ENCODE results near the gene ZNF385B. TPM values are rescaled to one million over a fixed set of nuclear protein-coding genes. Genes with fewer than 3 reads are reported as not detected.

The ZNF385B gene
- polyA plus RNA-seq, 12 donors: 11.0 to 32.8 (median 19.8) TPM; not detected in 1

- no peak for DNase-seq
Measured at GRCh38 chr2:179857236-179857635, 4.2 kb downstream of the ZNF385B start.

- DNase-seq: no peak
Measured at GRCh38 chr2:179856205-179856604, 5.2 kb downstream of the ZNF385B start.

- no peak for DNase-seq
Measured at GRCh38 chr2:179855673-179856072, 5.7 kb downstream of the ZNF385B start.

DNA sequence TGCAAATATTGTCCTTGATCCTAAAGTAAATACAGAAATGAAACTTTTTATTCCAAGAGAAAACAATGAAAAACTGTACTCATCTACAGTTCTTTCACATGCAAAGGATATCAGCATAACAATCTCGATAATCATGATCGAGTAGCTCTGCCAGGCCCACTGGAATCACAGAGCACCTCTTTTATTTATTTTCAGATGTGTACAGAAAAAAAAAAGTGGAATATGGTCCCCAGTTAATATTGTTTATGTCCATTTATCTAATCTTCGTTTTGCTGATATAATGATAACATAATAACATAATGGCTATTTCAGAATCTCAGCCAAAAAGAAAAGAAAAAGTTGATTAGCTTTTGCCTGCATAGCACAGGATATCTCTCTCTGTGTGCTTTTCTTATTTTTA, 6.5 kb downstream of the ZNF385B start:
- no peak for DNase-seq

- DNase-seq: no peak
Measured at GRCh38 chr2:179853108-179853507, 8.3 kb downstream of the ZNF385B start.

- no peak for DNase-seq
Measured at GRCh38 chr2:179850188-179850587, 11.2 kb downstream of the ZNF385B start.

GRCh38 chr2:179849719-179850118, 11.7 kb downstream of the ZNF385B start:
- no peak for DNase-seq

GRCh38 chr2:179843541-179843940, 17.9 kb downstream of the ZNF385B start:
- no peak for DNase-seq

- no peak for DNase-seq
Measured at GRCh38 chr2:179842498-179843153, 18.8 kb downstream of the ZNF385B start.

GRCh38 chr2:179840840-179841239, 20.6 kb downstream of the ZNF385B start:
- DNase-seq: no peak

DNA sequence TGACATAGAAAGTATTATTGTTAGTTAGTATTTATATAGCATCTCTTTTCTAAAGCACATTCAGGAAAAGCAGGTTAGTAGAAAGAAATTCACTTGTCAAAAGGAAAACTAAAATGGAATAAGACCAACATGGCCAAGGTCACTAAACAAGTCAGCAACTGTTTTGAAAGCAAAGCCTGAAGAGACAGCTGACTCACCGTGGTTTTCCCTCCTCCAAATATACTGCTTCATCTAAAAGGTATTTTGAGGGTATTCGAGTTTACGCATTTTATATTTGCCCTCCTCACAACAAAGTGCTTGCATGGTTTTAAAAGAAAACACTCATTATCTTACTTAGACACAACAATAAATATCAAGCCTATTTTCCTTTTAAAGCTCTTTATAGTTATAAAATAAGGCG, 24.0 kb downstream of the ZNF385B start:
- DNase-seq: no peak

GRCh38 chr2:179830043-179830787, 31.2 kb downstream of the ZNF385B start:
- DNase-seq: no peak

- no peak for DNase-seq
Measured at GRCh38 chr2:179826297-179826696, 35.1 kb downstream of the ZNF385B start.

GRCh38 chr2:179825494-179825893, 35.9 kb downstream of the ZNF385B start:
- no peak for DNase-seq

DNA sequence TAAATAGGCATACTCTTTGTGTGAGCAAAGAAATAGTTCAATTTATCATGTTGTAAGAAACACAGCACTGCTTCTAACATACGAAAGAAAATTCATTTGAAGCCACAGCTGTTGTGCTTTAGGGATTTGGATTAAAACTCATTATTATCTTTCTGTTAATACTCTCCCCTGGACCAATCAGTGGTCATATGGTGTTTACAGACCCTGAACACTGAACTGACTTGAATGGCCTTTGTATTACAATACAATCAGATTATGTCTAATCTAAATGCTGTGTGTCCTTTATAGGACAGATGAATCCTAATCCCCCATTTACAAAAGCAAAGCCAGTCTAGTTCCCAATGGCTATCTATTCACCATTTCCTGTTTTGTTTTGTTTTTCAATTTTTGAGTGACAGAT, 36.5 kb downstream of the ZNF385B start:
- DNase-seq: no peak

DNA sequence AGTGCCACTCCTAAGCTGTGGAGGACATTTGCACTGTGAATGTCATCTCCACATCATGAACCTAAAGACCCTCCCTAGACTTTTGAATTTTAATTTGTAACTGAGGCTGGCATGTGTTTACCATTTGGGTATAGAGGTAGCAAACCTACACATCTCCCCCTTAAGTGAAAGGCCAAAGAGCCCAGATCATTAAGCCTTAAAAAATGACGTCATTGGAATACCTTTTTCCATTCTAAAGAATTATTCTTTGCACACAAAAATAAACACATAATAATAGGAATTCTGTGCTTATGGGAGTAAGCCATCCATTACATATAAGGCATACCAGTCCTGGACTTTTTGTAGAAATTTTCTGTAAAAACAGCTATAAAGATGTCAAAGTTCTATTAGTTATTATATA, 38.9 kb downstream of the ZNF385B start:
- no peak for DNase-seq

- no peak for DNase-seq
Measured at GRCh38 chr2:179818546-179818945, 42.9 kb downstream of the ZNF385B start.

- no peak for DNase-seq
Measured at GRCh38 chr2:179817181-179817841, 44.1 kb downstream of the ZNF385B start.

GRCh38 chr2:179814050-179814449, 47.4 kb downstream of the ZNF385B start:
- no peak for DNase-seq

GRCh38 chr2:179812501-179812900, 48.9 kb downstream of the ZNF385B start:
- no peak for DNase-seq

DNA sequence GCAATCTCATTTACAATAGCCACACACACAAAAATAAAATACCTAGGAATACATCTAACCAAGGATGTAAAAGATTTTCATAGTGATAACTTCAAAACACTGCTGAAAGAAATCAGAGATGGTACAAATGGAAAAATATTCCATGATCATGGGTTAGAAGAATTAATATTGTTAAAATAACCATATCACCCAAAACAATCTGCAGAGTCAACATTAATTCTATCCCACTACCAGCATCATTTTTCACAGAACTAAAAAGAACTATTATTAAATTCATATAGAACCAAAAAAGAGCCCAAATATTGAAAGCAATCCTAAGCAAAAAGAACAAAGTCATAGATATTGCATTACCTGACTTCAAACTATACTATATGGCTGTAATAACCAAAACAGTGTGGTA, 50.4 kb downstream of the ZNF385B start:
- DNase-seq: no peak

DNA sequence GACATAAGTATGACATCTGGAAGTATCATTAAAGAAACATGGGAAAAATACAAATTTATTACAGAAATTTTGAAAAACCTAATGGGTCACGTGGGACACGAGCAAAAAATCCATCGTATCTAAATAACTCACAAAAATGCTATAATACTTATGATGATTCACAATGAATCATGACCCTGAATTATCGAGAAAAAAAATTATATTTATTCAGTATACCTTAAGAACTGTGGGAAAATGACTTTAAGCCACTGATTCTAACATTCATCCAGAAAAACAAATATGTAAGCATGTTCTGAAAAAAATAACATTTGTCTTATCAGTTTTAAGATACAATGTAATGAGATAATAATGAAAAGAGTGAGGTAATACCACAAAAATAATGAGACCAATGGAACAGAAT, 51.8 kb downstream of the ZNF385B start:
- no peak for DNase-seq

DNA sequence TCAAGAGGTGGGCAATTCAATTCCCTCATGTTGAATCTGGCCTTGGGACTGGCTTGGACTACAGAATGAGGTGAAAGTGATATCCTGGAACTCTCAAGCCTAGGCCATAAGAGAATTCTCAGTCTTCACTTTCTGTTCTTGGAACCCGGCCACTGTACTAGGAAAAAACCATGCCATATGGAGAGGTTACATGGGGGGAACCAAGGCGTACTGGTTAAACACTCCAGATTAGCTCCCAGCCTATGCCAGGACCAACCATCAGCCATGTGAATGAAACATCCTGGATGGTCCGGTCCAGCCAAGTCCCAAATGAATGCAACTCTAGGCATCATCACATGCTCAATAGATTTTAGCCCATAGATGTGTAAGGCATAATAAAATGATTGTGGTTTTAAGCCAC, 56.4 kb downstream of the ZNF385B start:
- DNase-seq: no peak
